ENCODE results near the gene HSPA14. TPM values are rescaled to one million over a fixed set of nuclear protein-coding genes. Genes with fewer than 3 reads are reported as not detected.
A peak's percentile ranks its signal among the peaks of the same experiment; 100 is the strongest.

HSPA14 gene
- polyA plus RNA-seq, 1 donor from 2014 or later = 48.1 TPM

DNA sequence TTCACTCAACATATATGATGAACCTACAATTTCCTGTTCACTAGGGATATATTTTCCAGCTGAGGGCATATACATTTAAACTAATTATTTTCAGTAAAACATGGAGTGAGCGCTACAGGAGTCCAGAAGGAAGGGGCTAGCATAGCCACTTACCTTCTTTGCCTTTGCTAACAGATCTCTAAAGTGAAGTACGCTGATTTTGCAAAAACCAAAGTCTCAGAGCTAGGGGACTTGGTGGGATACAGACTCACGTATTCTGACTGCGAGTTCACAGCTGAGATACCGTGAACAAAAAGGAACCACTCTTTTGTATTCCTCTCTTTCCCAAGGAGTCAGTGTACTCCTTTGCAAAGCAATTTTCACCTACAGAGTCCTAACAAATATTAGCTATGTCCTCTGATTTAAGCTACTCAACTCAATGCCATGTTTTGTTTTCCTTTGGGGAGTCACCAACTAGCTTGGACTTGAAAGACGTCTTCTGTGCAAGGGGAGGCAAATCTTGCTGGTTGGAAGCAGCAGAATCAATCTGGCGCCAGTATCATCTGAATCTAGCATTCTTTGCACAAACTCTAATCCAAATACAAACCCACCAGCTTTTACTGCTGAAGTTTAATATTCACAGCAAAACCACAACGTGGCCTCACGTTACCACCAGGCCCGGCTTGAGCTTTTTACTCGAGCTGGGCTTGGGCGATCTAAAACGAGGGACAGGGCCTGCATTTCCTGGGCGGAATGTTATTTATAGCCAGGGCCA is 926 bp upstream of the HSPA14 start:
- Histone ChIP-seq H3K27ac (ENCODE audit: low read length) (peak overlapping the region; percentile 98), H3K9me3 (ENCODE audit: low read length) (no peaks in the 10 kb centered on the region), H3K27me3 (ENCODE audit: insufficient read depth, low read depth, low read length) (no peaks in the 10 kb centered on the region), H2AFZ (ENCODE audit: low read depth, low read length) (peak overlapping the region; percentile 53), H3K79me2 (replicated peaks; ENCODE audit: insufficient read depth, low read length) (peaks cover 17% of the 10 kb centered on the region), H3K4me2 (ENCODE audit: low read length) (peak overlapping the region; percentile 76), H4K20me1 (ENCODE audit: insufficient read depth) (no peaks in the 10 kb centered on the region), H3K36me3 (ENCODE audit: insufficient read depth, low read length) (peaks cover 3% of the 10 kb centered on the region), H3F3A (ENCODE audit: insufficient read depth, low read length, poor library complexity, severe bottlenecking) (peaks cover 7% of the 10 kb centered on the region), H3K9ac (ENCODE audit: low read length) (peak overlapping the region; percentile 94), H3K9me2 (ENCODE audit: insufficient read depth, low read length) (no peaks in the 10 kb centered on the region), H3K4me3 (ENCODE audit: low read length) (peak overlapping the region; percentile 96)
- TF ChIP-seq, protein P1, sequence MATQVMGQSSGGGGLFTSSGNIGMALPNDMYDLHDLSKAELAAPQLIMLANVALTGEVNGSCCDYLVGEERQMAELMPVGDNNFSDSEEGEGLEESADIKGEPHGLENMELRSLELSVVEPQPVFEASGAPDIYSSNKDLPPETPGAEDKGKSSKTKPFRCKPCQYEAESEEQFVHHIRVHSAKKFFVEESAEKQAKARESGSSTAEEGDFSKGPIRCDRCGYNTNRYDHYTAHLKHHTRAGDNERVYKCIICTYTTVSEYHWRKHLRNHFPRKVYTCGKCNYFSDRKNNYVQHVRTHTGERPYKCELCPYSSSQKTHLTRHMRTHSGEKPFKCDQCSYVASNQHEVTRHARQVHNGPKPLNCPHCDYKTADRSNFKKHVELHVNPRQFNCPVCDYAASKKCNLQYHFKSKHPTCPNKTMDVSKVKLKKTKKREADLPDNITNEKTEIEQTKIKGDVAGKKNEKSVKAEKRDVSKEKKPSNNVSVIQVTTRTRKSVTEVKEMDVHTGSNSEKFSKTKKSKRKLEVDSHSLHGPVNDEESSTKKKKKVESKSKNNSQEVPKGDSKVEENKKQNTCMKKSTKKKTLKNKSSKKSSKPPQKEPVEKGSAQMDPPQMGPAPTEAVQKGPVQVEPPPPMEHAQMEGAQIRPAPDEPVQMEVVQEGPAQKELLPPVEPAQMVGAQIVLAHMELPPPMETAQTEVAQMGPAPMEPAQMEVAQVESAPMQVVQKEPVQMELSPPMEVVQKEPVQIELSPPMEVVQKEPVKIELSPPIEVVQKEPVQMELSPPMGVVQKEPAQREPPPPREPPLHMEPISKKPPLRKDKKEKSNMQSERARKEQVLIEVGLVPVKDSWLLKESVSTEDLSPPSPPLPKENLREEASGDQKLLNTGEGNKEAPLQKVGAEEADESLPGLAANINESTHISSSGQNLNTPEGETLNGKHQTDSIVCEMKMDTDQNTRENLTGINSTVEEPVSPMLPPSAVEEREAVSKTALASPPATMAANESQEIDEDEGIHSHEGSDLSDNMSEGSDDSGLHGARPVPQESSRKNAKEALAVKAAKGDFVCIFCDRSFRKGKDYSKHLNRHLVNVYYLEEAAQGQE (IDR thresholded peaks at IDR 0.05; ENCODE audit: borderline replicate concordance) = no peak
- no peak for TF ChIP-seq POLR2AphosphoS5 (IDR thresholded peaks at IDR 0.05)
- no peak for TF ChIP-seq EZH2 (IDR thresholded peaks at IDR 0.05; ENCODE audit: borderline replicate concordance, insufficient read depth, low read length, poor library complexity, severe bottlenecking)
- TF ChIP-seq, protein P2, sequence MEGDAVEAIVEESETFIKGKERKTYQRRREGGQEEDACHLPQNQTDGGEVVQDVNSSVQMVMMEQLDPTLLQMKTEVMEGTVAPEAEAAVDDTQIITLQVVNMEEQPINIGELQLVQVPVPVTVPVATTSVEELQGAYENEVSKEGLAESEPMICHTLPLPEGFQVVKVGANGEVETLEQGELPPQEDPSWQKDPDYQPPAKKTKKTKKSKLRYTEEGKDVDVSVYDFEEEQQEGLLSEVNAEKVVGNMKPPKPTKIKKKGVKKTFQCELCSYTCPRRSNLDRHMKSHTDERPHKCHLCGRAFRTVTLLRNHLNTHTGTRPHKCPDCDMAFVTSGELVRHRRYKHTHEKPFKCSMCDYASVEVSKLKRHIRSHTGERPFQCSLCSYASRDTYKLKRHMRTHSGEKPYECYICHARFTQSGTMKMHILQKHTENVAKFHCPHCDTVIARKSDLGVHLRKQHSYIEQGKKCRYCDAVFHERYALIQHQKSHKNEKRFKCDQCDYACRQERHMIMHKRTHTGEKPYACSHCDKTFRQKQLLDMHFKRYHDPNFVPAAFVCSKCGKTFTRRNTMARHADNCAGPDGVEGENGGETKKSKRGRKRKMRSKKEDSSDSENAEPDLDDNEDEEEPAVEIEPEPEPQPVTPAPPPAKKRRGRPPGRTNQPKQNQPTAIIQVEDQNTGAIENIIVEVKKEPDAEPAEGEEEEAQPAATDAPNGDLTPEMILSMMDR (IDR thresholded peaks at IDR 0.05; ENCODE audit: poor library complexity, severe bottlenecking) = no peak
- no peak for TF ChIP-seq MXI1 (conservative IDR thresholded peaks at IDR 0.05; ENCODE audit: poor library complexity, severe bottlenecking)
- TF ChIP-seq EP300 (conservative IDR thresholded peaks at IDR 0.05; ENCODE audit: poor library complexity, severe bottlenecking) = no peak
- no peak for TF ChIP-seq TAF1 (IDR thresholded peaks at IDR 0.05; ENCODE audit: low read depth)
- TF ChIP-seq RAD21 (conservative IDR thresholded peaks at IDR 0.05) = no peak
- no peak for TF ChIP-seq SMC3 (conservative IDR thresholded peaks at IDR 0.05; ENCODE audit: poor library complexity)

DNA sequence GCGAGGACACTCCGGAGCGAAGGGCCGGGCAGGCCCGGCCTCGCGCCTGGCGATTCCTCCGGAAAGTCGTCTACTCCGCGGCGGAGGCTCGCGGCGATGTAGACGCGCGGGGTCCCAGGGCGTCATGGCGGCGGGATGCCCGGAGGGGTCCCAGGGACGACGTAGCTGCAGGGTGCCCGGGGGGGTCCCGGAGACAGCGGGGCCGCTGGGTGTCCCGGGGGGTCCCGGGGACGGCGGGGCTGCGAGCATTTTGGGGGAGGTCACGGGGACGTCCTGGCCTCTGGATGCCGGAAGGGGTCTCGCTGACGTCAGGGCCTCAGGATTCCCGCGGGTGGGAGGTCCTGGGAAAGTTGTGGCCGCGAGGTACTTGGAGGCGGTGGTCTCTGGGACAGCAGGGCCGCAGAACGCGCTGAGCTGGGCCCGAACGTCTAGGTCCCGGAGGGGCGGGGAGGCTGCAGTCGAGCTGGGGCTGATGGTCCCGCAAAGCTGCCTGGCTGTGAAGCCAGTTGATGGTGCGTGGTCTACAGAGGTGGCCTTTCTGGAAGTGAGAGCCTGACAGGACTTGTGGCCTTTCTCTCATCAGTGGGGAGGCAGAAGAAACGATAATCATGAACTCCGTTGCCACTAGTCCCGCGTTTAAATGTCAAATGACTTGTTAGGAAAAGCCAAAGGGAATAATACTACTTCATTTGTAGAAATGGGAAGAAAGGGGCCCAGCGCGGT is 637 bp downstream of the HSPA14 start:
- Histone ChIP-seq H4K20me1 (ENCODE audit: insufficient read depth) (no peaks in the 10 kb centered on the region), H3K4me2 (ENCODE audit: low read length) (peak overlapping the region; percentile 63), H3K27ac (ENCODE audit: low read length) (peak overlapping the region; percentile 98), H3K36me3 (ENCODE audit: insufficient read depth, low read length) (peaks cover 8% of the 10 kb centered on the region), H3K9me3 (ENCODE audit: low read length) (no peaks in the 10 kb centered on the region), H3K4me3 (ENCODE audit: low read length) (peak overlapping the region; percentile 96), H3K79me2 (replicated peaks; ENCODE audit: insufficient read depth, low read length) (peaks cover 17% of the 10 kb centered on the region), H2AFZ (ENCODE audit: low read depth, low read length) (peak overlapping the region; percentile 65), H3K9me2 (ENCODE audit: insufficient read depth, low read length) (no peaks in the 10 kb centered on the region), H3K9ac (ENCODE audit: low read length) (peak overlapping the region; percentile 94), H3F3A (ENCODE audit: insufficient read depth, low read length, poor library complexity, severe bottlenecking) (peaks cover 7% of the 10 kb centered on the region), H3K27me3 (ENCODE audit: insufficient read depth, low read depth, low read length) (no peaks in the 10 kb centered on the region)
- TF ChIP-seq RAD21 (conservative IDR thresholded peaks at IDR 0.05) (peak; percentile 6), POLR2AphosphoS5 (IDR thresholded peaks at IDR 0.05) (no peak), TAF1 (IDR thresholded peaks at IDR 0.05; ENCODE audit: low read depth) (peak; percentile 63)

Data from neural cell (in vitro differentiated cells).